WTC11 (cell line): ENCODE data around the gene MEGF8. TPM values are rescaled to one million over a fixed set of nuclear protein-coding genes. Genes with fewer than 3 reads are reported as not detected.

Experiments used
- ATAC-seq: fragments of 200-7000 bp; cut with Tn5 transposase; 2 replicates; pipeline ENCODE4 v1.10.0; 2021; ENCODE audit warnings: mild to moderate bottlenecking, moderate library complexity
- CTCF ChIA-PET: fragments of 300-600 bp; sonication (Branson Sonifier 250); formaldehyde crosslinking; loops from one replicate; lab custom pipeline; 2021; ENCODE audit warnings: antibody characterized with exemption; lab: Charles Lee
- POLR2A ChIA-PET: fragments of 350-600 bp; sonication (Branson Sonifier 250); formaldehyde crosslinking; loops from one replicate; lab custom pipeline; 2021; ENCODE audit warnings: antibody characterized with exemption; lab: Charles Lee
- DNase-seq: peaks from one replicate; pipeline ENCODE4 v3.0.0; 2021; ENCODE audit warnings: low spot score
- H3K27ac Mint-ChIP-seq: 2 replicates; pipeline ENCODE4 v1.8.0; 2021; ENCODE audit warnings: mixed read lengths
- H3K27me3 Mint-ChIP-seq: 2 replicates; pipeline ENCODE4 v1.8.0; 2021; ENCODE audit warnings: low read depth, mild to moderate bottlenecking, moderate library complexity, mixed read lengths
- H3K36me3 Mint-ChIP-seq: 2 replicates; pipeline ENCODE4 v1.8.0; 2021; ENCODE audit warnings: mixed read lengths
- H3K4me1 Mint-ChIP-seq: 2 replicates; pipeline ENCODE4 v1.8.0; 2022; ENCODE audit warnings: mixed read lengths
- H3K4me3 Mint-ChIP-seq: 2 replicates; pipeline ENCODE4 v1.8.0; 2021; ENCODE audit warnings: mild to moderate bottlenecking, moderate library complexity, mixed read lengths
- H3K9me3 Mint-ChIP-seq: 2 replicates; pipeline ENCODE4 v1.8.0; 2021; ENCODE audit warnings: mixed read lengths
- NR1H2 ChIP-seq: sonication (generic); formaldehyde crosslinking; IDR thresholded peaks from 2 replicates; pipeline ENCODE4 v1.9.0; 2021; ENCODE audit warnings: mild to moderate bottlenecking, moderate library complexity, missing genetic modification reagents
- SP1 ChIP-seq: sonication (generic); formaldehyde crosslinking; conservative IDR thresholded peaks from 2 replicates; pipeline ENCODE4 v1.8.1; 2022; ENCODE audit warnings: missing genetic modification reagents
- TEAD4 ChIP-seq: sonication (generic); formaldehyde crosslinking; IDR thresholded peaks from 2 replicates; pipeline ENCODE4 v1.8.0; 2022; ENCODE audit warnings: mild to moderate bottlenecking, missing genetic modification reagents
- ZNF121 ChIP-seq: sonication (generic); formaldehyde crosslinking; IDR thresholded peaks from 2 replicates; pipeline ENCODE4 v1.8.0; 2023; ENCODE audit warnings: missing genetic modification reagents
- total RNA-seq: library from RNA; stranded (reverse); gene quantifications from 3 replicates; pipeline ENCODE4 v1.2.3, GENCODE V29; 2021
- TF ChIP-seq, protein P1 (sequence below): fragments of 200-600 bp; IDR thresholded peaks from 2 replicates; pipeline ENCODE4 v1.8.0; 2022; ENCODE audit warnings: antibody characterized with exemption
- TF ChIP-seq, protein P2 (sequence below): fragments of 250-450 bp; sonication (Bioruptor Pico); IDR thresholded peaks from 2 replicates; pipeline ENCODE4 v1.8.0; 2021; ENCODE audit warnings: mild to moderate bottlenecking
- TF ChIP-seq, protein P3 (sequence below): sonication (generic); formaldehyde crosslinking; IDR thresholded peaks from 2 replicates; pipeline ENCODE4 v1.8.0; 2022; ENCODE audit warnings: mild to moderate bottlenecking, missing genetic modification reagents
- TF ChIP-seq, protein P4 (sequence below): sonication (generic); formaldehyde crosslinking; IDR thresholded peaks from 2 replicates; pipeline ENCODE4 v1.8.0; 2023; ENCODE audit warnings: missing genetic modification reagents
- TF ChIP-seq, protein P5 (sequence below): sonication (generic); formaldehyde crosslinking; IDR thresholded peaks from 2 replicates; pipeline ENCODE4 v1.8.0; 2023; ENCODE audit warnings: missing genetic modification reagents, mild to moderate bottlenecking, borderline replicate concordance
- TF ChIP-seq, protein P6 (sequence below): fragments of 250-450 bp; sonication (Bioruptor Pico); IDR thresholded peaks from 2 replicates; pipeline ENCODE4 v1.9.0; 2021; ENCODE audit warnings: mild to moderate bottlenecking, borderline replicate concordance

MEGF8 gene
- total RNA-seq, 1 experiment from 2014 or later, result 42.1 TPM

DNA sequence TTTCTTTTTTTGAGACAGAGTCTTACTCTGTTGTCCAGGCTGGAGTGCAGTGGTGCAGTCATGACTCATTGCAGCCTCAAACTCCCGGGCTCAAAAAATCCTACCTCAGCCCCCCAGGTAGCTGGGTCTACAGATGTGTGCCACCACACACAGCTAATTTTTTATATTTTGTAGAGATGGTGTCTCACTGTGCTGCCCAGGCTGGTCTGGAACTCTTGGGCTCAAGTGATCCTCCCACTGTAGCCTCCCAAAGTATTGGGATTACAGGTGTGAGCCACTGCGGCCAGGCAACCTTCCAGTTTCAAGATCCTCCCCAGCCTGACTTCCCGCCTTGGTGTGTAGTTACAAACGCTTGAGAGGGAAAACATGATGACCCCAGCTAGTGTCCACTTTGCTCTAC is 42.5 kb downstream of the MEGF8 start:
- ChIA-PET POLR2A (no interaction called here), CTCF (interaction anchor here (1.8 kb wide), 1 partner anchor 24 kb away, joined by 5 read pairs; no protein-coding TSS in a partner anchor)
- Mint-ChIP-seq H3K9me3 (peaks cover 16% of the 10 kb centered on the region), H3K4me3 (no peak overlapping the region), H3K27ac (no peak overlapping the region), H3K27me3 (no peaks in the 10 kb centered on the region), H3K4me1 (peaks cover 62% of the 10 kb centered on the region), H3K36me3 (peaks cover 36% of the 10 kb centered on the region)
- ATAC-seq (no peak), DNase-seq (no peak)
- TF ChIP-seq, protein P1, sequence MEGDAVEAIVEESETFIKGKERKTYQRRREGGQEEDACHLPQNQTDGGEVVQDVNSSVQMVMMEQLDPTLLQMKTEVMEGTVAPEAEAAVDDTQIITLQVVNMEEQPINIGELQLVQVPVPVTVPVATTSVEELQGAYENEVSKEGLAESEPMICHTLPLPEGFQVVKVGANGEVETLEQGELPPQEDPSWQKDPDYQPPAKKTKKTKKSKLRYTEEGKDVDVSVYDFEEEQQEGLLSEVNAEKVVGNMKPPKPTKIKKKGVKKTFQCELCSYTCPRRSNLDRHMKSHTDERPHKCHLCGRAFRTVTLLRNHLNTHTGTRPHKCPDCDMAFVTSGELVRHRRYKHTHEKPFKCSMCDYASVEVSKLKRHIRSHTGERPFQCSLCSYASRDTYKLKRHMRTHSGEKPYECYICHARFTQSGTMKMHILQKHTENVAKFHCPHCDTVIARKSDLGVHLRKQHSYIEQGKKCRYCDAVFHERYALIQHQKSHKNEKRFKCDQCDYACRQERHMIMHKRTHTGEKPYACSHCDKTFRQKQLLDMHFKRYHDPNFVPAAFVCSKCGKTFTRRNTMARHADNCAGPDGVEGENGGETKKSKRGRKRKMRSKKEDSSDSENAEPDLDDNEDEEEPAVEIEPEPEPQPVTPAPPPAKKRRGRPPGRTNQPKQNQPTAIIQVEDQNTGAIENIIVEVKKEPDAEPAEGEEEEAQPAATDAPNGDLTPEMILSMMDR, result no peak
- TF ChIP-seq ZNF121 (CRISPR knock-in tag), result peak; percentile 91

DNA sequence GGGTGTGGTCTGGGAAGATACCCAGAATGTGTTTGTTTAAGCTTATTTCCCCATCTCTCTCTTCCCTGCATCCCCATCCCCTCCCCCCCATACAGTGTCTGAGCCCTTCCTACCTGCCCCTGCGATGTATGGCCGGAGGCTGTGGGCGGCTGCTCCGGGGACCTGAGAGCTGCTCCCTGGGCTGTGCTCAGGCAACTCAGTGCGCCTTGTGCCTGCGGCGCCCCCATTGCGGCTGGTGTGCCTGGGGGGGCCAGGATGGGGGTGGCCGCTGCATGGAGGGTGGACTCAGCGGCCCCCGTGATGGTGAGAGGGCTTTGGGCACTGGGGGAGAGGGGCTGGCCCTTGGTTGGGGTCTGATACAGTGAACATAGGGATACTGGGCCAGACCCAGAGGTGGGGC is 42.9 kb downstream of the MEGF8 start:
- TF ChIP-seq, protein P2, sequence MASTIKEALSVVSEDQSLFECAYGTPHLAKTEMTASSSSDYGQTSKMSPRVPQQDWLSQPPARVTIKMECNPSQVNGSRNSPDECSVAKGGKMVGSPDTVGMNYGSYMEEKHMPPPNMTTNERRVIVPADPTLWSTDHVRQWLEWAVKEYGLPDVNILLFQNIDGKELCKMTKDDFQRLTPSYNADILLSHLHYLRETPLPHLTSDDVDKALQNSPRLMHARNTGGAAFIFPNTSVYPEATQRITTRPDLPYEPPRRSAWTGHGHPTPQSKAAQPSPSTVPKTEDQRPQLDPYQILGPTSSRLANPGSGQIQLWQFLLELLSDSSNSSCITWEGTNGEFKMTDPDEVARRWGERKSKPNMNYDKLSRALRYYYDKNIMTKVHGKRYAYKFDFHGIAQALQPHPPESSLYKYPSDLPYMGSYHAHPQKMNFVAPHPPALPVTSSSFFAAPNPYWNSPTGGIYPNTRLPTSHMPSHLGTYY (CRISPR knock-in tag), result no peak
- TF ChIP-seq SP1 (CRISPR knock-in tag) (no peak), TEAD4 (no peak), NR1H2 (CRISPR knock-in tag) (no peak)
- TF ChIP-seq, protein P3, sequence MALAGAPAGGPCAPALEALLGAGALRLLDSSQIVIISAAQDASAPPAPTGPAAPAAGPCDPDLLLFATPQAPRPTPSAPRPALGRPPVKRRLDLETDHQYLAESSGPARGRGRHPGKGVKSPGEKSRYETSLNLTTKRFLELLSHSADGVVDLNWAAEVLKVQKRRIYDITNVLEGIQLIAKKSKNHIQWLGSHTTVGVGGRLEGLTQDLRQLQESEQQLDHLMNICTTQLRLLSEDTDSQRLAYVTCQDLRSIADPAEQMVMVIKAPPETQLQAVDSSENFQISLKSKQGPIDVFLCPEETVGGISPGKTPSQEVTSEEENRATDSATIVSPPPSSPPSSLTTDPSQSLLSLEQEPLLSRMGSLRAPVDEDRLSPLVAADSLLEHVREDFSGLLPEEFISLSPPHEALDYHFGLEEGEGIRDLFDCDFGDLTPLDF (CRISPR knock-in tag), result no peak
- TF ChIP-seq, protein P4, sequence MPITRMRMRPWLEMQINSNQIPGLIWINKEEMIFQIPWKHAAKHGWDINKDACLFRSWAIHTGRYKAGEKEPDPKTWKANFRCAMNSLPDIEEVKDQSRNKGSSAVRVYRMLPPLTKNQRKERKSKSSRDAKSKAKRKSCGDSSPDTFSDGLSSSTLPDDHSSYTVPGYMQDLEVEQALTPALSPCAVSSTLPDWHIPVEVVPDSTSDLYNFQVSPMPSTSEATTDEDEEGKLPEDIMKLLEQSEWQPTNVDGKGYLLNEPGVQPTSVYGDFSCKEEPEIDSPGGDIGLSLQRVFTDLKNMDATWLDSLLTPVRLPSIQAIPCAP, result no peak
- TF ChIP-seq, protein P5, sequence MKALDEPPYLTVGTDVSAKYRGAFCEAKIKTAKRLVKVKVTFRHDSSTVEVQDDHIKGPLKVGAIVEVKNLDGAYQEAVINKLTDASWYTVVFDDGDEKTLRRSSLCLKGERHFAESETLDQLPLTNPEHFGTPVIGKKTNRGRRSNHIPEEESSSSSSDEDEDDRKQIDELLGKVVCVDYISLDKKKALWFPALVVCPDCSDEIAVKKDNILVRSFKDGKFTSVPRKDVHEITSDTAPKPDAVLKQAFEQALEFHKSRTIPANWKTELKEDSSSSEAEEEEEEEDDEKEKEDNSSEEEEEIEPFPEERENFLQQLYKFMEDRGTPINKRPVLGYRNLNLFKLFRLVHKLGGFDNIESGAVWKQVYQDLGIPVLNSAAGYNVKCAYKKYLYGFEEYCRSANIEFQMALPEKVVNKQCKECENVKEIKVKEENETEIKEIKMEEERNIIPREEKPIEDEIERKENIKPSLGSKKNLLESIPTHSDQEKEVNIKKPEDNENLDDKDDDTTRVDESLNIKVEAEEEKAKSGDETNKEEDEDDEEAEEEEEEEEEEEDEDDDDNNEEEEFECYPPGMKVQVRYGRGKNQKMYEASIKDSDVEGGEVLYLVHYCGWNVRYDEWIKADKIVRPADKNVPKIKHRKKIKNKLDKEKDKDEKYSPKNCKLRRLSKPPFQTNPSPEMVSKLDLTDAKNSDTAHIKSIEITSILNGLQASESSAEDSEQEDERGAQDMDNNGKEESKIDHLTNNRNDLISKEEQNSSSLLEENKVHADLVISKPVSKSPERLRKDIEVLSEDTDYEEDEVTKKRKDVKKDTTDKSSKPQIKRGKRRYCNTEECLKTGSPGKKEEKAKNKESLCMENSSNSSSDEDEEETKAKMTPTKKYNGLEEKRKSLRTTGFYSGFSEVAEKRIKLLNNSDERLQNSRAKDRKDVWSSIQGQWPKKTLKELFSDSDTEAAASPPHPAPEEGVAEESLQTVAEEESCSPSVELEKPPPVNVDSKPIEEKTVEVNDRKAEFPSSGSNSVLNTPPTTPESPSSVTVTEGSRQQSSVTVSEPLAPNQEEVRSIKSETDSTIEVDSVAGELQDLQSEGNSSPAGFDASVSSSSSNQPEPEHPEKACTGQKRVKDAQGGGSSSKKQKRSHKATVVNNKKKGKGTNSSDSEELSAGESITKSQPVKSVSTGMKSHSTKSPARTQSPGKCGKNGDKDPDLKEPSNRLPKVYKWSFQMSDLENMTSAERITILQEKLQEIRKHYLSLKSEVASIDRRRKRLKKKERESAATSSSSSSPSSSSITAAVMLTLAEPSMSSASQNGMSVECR (CRISPR knock-in tag), result no peak
- TF ChIP-seq, protein P6, sequence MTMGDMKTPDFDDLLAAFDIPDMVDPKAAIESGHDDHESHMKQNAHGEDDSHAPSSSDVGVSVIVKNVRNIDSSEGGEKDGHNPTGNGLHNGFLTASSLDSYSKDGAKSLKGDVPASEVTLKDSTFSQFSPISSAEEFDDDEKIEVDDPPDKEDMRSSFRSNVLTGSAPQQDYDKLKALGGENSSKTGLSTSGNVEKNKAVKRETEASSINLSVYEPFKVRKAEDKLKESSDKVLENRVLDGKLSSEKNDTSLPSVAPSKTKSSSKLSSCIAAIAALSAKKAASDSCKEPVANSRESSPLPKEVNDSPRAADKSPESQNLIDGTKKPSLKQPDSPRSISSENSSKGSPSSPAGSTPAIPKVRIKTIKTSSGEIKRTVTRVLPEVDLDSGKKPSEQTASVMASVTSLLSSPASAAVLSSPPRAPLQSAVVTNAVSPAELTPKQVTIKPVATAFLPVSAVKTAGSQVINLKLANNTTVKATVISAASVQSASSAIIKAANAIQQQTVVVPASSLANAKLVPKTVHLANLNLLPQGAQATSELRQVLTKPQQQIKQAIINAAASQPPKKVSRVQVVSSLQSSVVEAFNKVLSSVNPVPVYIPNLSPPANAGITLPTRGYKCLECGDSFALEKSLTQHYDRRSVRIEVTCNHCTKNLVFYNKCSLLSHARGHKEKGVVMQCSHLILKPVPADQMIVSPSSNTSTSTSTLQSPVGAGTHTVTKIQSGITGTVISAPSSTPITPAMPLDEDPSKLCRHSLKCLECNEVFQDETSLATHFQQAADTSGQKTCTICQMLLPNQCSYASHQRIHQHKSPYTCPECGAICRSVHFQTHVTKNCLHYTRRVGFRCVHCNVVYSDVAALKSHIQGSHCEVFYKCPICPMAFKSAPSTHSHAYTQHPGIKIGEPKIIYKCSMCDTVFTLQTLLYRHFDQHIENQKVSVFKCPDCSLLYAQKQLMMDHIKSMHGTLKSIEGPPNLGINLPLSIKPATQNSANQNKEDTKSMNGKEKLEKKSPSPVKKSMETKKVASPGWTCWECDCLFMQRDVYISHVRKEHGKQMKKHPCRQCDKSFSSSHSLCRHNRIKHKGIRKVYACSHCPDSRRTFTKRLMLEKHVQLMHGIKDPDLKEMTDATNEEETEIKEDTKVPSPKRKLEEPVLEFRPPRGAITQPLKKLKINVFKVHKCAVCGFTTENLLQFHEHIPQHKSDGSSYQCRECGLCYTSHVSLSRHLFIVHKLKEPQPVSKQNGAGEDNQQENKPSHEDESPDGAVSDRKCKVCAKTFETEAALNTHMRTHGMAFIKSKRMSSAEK (CRISPR knock-in tag), result no peak
- Mint-ChIP-seq H3K9me3 (peaks cover 16% of the 10 kb centered on the region), H3K36me3 (peaks cover 32% of the 10 kb centered on the region), H3K4me3 (no peak overlapping the region), H3K27ac (no peak overlapping the region), H3K4me1 (peaks cover 58% of the 10 kb centered on the region), H3K27me3 (no peaks in the 10 kb centered on the region)
- ChIA-PET POLR2A (no interaction called here), CTCF (interaction anchor here (1.8 kb wide), 1 partner anchor 25 kb away, joined by 5 read pairs; no protein-coding TSS in a partner anchor)
- DNase-seq, result no peak
- no peak for ATAC-seq
